SK-N-SH treated with all-trans-retinoic acid at 6 μM for 48 hours (cell line): ENCODE results near the gene RRP15.

Experiments
- ATAC-seq: fragments of 200-7000 bp; cut with Tn5 transposase; 3 replicates; pipeline ENCODE4 v1.9.1; 2020; ENCODE audit warnings: mild to moderate bottlenecking, moderate library complexity
- ARNTL ChIP-seq: fragments of 450-650 bp; formaldehyde crosslinking; IDR thresholded peaks from 2 replicates; pipeline ENCODE4 v1.5.0; 2020; ENCODE audit warnings: low read depth, mild to moderate bottlenecking, moderate library complexity, borderline replicate concordance
- BACH2 ChIP-seq: fragments of 250-450 bp; sonication (Bioruptor Pico); IDR thresholded peaks from 2 replicates; pipeline ENCODE4 v1.9.0; 2021; ENCODE audit warnings: mild to moderate bottlenecking, borderline replicate concordance
- CREB5 ChIP-seq: fragments of 250-450 bp; sonication (Bioruptor Pico); IDR thresholded peaks from 2 replicates; pipeline ENCODE4 v1.5.1; 2020; ENCODE audit warnings: low read depth, mild to moderate bottlenecking, moderate library complexity
- CSDC2 ChIP-seq: fragments of 250-450 bp; sonication (Bioruptor Pico); IDR thresholded peaks from 2 replicates; pipeline ENCODE4 v1.5.0; 2020; ENCODE audit warnings: mild to moderate bottlenecking, moderate library complexity
- CSRNP3 ChIP-seq: fragments of 250-450 bp; sonication (Bioruptor Pico); IDR thresholded peaks from 2 replicates; pipeline ENCODE4 v1.5.1; 2021; ENCODE audit warnings: mild to moderate bottlenecking, moderate library complexity
- ESRRG ChIP-seq: fragments of 250-450 bp; sonication (Bioruptor Pico); IDR thresholded peaks from 2 replicates; pipeline ENCODE4 v1.6.1; 2021; ENCODE audit warnings: mild to moderate bottlenecking
- GLIS3 ChIP-seq: fragments of 250-450 bp; sonication (Bioruptor Pico); IDR thresholded peaks from 2 replicates; pipeline ENCODE4 v1.5.0; 2020; ENCODE audit warnings: mild to moderate bottlenecking, moderate library complexity
- ISL1 ChIP-seq: fragments of 250-450 bp; sonication (Bioruptor Pico); IDR thresholded peaks from 2 replicates; pipeline ENCODE4 v2.1.2; 2022; ENCODE audit warnings: mild to moderate bottlenecking, moderate library complexity
- OSR1 ChIP-seq: fragments of 250-450 bp; sonication (Bioruptor Pico); IDR thresholded peaks from 2 replicates; pipeline ENCODE4 v1.8.0; 2022; ENCODE audit warnings: moderate library complexity, mild to moderate bottlenecking, inconsistent platforms
- PATZ1 ChIP-seq: fragments of 250-450 bp; sonication (Bioruptor Pico); IDR thresholded peaks from 2 replicates; pipeline ENCODE4 v1.8.0; 2020; ENCODE audit warnings: mild to moderate bottlenecking, moderate library complexity, borderline replicate concordance
- PPARA ChIP-seq: fragments of 250-450 bp; sonication (Bioruptor Pico); IDR thresholded peaks from 2 replicates; pipeline ENCODE4 v1.5.0; 2020; ENCODE audit warnings: mild to moderate bottlenecking, borderline replicate concordance
- RARB ChIP-seq: fragments of 250-450 bp; sonication (Bioruptor Pico); IDR thresholded peaks from 2 replicates; pipeline ENCODE4 v1.8.0; 2021; ENCODE audit warnings: mild to moderate bottlenecking, moderate library complexity
- SNAI2 ChIP-seq: fragments of 250-450 bp; sonication (Bioruptor Pico); IDR thresholded peaks from 2 replicates; pipeline ENCODE4 v1.5.0; 2020; ENCODE audit warnings: mild to moderate bottlenecking, moderate library complexity
- ZC3H10 ChIP-seq: fragments of 250-450 bp; sonication (Bioruptor Pico); IDR thresholded peaks from 2 replicates; pipeline ENCODE4 v1.5.1; 2021; ENCODE audit warnings: mild to moderate bottlenecking, moderate library complexity
- ZFP3 ChIP-seq: fragments of 250-450 bp; sonication (Bioruptor Pico); IDR thresholded peaks from 2 replicates; pipeline ENCODE4 v1.5.0; 2020; ENCODE audit warnings: mild to moderate bottlenecking, moderate library complexity
- ZFP30 ChIP-seq: fragments of 450-650 bp; formaldehyde crosslinking; IDR thresholded peaks from 2 replicates; pipeline ENCODE4 v1.5.0; 2022; ENCODE audit warnings: mild to moderate bottlenecking, moderate library complexity
- ZNF565 ChIP-seq: fragments of 450-650 bp; formaldehyde crosslinking; conservative IDR thresholded peaks from 2 replicates; pipeline ENCODE4 v1.5.0; 2020; ENCODE audit warnings: low read depth, mild to moderate bottlenecking, moderate library complexity
- ZNF8 ChIP-seq: fragments of 450-650 bp; formaldehyde crosslinking; IDR thresholded peaks from 2 replicates; pipeline ENCODE4 v1.5.0; 2020; ENCODE audit warnings: mild to moderate bottlenecking, moderate library complexity
- TF ChIP-seq, protein P1 (sequence below): fragments of 250-450 bp; sonication (Bioruptor Pico); IDR thresholded peaks from 2 replicates; pipeline ENCODE4 v1.5.0; 2020; ENCODE audit warnings: mild to moderate bottlenecking, moderate library complexity
- TF ChIP-seq, protein P2 (sequence below): fragments of 250-450 bp; sonication (Bioruptor Pico); IDR thresholded peaks from 2 replicates; pipeline ENCODE4 v1.8.0; 2021; ENCODE audit warnings: low read depth, mild to moderate bottlenecking, moderate library complexity, borderline replicate concordance

The RRP15 gene

DNA sequence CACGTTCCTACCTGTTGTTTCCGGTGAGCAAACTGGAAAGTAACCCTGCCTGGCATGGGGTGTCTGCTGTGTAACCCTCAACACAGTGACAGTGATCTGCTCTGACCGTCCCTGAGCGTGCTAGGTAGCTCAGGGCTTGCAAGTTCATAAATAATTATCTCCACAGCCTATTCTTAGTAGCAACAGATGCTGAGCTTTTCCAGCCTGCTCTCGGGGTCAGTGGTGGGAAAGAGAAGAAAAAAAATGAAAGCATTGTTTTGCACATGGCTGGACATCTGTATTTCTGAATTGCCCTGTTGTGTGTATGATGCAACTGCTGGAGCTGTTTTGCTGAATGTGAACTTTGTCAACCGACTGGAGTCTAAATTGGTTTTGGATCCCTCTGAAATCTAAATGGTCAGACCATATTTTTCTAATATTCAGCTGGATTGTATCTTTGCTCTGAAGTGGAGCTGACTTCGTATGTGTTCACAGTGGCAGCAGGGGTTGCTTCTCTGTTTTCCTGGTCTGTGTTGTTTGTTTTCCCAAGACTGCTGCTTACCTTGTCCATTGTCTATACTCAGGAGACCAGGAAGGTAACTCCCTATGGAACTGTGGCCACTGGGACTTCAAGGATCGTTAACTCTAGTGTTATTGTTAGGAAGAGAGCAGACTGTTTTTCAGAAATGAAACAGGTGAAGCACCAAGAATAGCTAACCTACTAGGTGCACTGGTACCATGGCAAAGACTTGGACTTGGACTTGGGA is 87.0 kb downstream of the RRP15 start:
- TF ChIP-seq ESRRG (CRISPR knock-in tag) (no peak), ZNF565 (no peak), GLIS3 (no peak), ZC3H10 (no peak), PATZ1 (CRISPR knock-in tag) (no peak), ZFP30 (no peak), CREB5 (CRISPR knock-in tag) (no peak), CSDC2 (CRISPR knock-in tag) (no peak), ARNTL (no peak), ZNF8 (CRISPR knock-in tag) (no peak), SNAI2 (CRISPR knock-in tag) (no peak)
- TF ChIP-seq, protein P1, sequence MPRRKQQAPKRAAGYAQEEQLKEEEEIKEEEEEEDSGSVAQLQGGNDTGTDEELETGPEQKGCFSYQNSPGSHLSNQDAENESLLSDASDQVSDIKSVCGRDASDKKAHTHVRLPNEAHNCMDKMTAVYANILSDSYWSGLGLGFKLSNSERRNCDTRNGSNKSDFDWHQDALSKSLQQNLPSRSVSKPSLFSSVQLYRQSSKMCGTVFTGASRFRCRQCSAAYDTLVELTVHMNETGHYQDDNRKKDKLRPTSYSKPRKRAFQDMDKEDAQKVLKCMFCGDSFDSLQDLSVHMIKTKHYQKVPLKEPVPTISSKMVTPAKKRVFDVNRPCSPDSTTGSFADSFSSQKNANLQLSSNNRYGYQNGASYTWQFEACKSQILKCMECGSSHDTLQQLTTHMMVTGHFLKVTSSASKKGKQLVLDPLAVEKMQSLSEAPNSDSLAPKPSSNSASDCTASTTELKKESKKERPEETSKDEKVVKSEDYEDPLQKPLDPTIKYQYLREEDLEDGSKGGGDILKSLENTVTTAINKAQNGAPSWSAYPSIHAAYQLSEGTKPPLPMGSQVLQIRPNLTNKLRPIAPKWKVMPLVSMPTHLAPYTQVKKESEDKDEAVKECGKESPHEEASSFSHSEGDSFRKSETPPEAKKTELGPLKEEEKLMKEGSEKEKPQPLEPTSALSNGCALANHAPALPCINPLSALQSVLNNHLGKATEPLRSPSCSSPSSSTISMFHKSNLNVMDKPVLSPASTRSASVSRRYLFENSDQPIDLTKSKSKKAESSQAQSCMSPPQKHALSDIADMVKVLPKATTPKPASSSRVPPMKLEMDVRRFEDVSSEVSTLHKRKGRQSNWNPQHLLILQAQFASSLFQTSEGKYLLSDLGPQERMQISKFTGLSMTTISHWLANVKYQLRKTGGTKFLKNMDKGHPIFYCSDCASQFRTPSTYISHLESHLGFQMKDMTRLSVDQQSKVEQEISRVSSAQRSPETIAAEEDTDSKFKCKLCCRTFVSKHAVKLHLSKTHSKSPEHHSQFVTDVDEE (CRISPR knock-in tag), result no peak
- TF ChIP-seq, protein P2, sequence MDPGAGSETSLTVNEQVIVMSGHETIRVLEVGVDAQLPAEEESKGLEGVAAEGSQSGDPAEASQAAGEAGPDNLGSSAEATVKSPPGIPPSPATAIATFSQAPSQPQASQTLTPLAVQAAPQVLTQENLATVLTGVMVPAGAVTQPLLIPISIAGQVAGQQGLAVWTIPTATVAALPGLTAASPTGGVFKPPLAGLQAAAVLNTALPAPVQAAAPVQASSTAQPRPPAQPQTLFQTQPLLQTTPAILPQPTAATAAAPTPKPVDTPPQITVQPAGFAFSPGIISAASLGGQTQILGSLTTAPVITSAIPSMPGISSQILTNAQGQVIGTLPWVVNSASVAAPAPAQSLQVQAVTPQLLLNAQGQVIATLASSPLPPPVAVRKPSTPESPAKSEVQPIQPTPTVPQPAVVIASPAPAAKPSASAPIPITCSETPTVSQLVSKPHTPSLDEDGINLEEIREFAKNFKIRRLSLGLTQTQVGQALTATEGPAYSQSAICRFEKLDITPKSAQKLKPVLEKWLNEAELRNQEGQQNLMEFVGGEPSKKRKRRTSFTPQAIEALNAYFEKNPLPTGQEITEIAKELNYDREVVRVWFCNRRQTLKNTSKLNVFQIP, result no peak
- no peak for ATAC-seq

- ATAC-seq, result peak; percentile 8
- no peak for TF ChIP-seq BACH2
- no peak for TF ChIP-seq ESRRG (CRISPR knock-in tag)
- TF ChIP-seq ZNF565, result no peak
- TF ChIP-seq CSRNP3 (CRISPR knock-in tag), result no peak
- no peak for TF ChIP-seq OSR1 (CRISPR knock-in tag)
- no peak for TF ChIP-seq ZFP3 (CRISPR knock-in tag)
- no peak for TF ChIP-seq CREB5 (CRISPR knock-in tag)
Observed at GRCh38 chr1:218374401-218375353, 89.6 kb downstream of the RRP15 start.

DNA sequence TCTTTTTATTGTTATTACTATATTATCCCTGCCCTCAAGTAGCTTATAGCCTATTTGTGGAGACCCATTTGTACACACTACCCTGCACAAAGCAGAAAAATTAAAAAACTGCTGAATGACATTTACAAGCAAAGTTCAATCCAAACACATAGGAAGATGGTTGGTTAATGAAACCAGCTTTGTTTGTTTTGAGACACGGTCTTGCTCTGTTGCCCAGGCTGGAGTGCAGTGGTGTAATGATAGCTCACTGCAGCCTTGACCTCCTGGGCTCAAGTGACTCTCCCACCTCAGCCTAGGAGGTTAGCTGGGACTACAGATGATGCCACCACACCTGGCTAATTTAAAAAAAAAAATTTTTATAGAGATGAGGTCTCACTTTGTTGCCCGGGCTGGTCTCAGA is 91.6 kb downstream of the RRP15 start:
- ATAC-seq, result no peak; the same call in 2 of the 3 replicates
- TF ChIP-seq ZFP30 (no peak), ZC3H10 (no peak), CREB5 (CRISPR knock-in tag) (no peak), ZNF565 (no peak), PPARA (CRISPR knock-in tag) (no peak), SNAI2 (CRISPR knock-in tag) (no peak), ZNF8 (CRISPR knock-in tag) (no peak), RARB (CRISPR knock-in tag) (no peak), ISL1 (CRISPR knock-in tag) (no peak), PATZ1 (CRISPR knock-in tag) (no peak)
- TF ChIP-seq, all 23 proteins: peak for 0
